Glomerular endothelial cell (primary cell): ENCODE results near the gene FOXI1. TPM values are rescaled to one million over a fixed set of nuclear protein-coding genes. Genes with fewer than 3 reads are reported as not detected.

Experiments used
- DNase-seq: peaks from one replicate; pipeline ENCODE4 v3.0.0-alpha.2; 2011; ENCODE audit warnings: low read depth, low spot score; ENCODE audit errors: extremely low read depth
- total RNA-seq: library from RNA; depleted of rRNA; stranded (reverse); fragments of >200 nt; gene quantifications from 2 replicates; pipeline ENCODE4 v1.2.3, GENCODE V29; 2015

The FOXI1 gene
- total RNA-seq, 1 donor from 2014 or later, result not detected

DNA sequence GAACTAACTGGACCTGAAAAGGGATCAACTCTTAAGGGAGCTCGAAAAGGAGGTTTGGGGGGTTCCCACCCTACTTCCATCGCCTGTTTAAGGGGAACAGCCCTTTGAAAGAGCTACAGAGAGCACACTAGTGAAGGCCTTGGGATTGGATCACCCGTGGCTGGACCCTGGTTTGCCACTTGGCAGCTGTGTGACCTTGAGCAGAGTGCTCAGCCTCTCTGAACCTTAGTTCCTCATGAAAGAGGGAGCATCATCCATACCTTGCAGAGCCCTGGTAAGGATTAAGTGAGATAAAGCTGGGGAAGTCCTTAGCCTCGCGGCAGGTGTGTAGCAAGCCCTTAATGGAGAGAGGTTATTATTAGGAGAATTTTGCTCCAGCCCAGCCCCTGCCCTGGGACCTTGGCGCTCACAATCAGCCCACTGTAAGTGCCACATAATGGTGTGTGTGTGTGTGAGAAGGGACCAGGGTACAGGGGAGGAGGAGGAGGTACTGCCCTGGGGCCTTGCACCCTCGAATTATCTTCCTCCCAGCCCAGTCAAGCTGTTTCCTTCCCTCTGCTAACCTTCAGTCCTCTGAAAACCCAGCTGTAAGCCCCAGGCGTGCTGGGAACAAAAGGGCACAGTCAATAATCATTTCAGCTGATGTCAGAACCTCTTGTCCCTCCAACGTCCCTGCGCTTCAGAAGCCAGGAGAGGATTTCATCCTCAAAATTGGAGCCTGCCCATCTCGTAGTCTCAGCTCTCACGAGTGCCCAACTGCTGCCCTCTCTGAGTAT lies 42.9 kb downstream of the FOXI1 start:
- DNase-seq, result no peak

DNA sequence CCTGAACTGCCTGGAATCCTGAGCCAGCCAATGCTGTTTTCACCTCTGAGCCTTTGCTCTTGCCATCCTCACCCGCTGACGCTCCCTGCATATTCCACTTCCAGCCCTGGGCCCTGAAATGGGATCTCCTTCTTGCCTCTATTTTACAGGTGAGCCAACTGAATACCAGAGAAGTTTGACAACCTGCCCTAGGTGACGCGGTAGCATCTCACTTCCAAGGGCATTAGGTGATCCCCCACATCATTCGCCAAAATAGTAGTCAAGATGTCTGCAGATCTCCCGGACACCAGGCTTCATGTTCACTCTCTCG lies 43.5 kb downstream of the FOXI1 start:
- no peak for DNase-seq

DNA sequence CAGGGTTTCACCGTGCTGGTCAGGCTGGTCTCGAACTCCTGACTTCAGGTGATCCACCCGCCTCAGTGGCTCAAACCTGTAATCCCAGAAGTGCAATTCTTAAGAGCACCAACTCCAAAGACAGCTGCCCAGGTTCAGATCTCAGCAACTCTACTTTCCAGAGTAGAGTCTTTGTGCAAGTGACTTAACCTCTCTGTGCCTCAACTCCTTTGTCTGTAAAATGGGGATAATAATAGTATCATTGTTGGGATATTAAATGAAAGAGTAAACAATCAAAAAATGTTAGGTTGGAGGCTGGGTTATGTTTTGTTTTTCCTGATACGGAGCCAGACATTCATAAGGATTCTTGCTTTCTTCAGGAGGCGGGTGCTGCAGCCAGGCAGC lies 45.0 kb downstream of the FOXI1 start:
- DNase-seq, result no peak

DNA sequence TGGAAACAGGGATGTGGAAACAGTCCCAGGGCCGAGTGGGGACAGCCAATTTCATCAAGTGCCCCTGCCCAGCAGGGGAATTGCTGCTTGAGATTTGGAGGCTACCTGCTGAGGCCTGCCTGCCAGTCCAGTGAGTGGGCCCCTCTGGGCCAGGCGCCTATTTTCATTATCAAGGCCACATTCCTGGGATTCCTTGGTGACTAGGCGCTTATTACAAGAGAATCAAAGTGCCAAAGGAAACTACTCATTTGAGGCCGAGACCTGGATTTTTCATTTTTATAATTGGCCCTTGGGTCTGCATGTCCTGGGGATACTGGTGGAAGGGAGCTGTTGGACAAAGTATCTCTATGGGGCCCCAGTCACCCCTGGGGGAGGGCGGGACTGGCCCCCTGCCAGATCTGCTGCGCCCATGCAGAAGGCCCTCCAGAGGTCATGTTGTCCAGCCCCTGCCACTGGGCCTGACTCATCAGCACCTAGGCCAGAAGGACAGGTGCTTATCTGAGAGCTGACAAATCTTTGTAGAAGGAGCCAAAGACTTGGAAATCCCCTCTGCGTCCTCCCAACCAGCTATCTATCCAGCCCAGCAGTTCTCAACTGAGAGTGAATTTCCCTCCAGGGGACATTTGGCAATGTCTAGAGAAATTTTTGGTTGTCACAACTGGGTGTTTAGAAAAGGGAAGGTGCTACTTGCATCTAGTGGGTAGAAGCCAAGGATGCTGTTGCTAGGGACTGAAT lies 45.6 kb downstream of the FOXI1 start:
- peak; percentile 63 for DNase-seq

- no peak for DNase-seq
These were observed 47.1 kb downstream of the FOXI1 start for GRCh38 chr5:170152767-170153166.

DNA sequence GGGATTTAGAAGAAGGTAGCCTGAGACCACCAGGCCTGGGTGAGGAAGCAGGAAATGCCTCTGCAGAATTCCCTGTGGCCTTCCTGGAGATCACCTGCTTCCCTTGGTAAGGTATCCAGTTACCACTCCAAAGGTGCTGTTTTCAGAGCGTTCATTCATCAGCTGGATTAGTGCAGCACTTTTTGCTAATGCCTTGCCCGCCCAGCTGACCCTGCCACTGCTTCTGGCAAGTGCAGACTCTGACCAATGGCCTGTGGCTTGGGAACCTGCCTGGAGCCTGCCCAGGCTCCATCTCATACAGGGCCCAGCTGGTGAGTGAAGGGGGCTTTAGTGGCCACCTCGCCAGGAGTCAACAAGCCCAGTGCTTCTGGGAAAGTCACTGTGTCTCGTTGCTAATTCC lies 48.6 kb downstream of the FOXI1 start:
- DNase-seq, result no peak

- no peak for DNase-seq
These were observed 49.0 kb downstream of the FOXI1 start for GRCh38 chr5:170154744-170155143.

DNA sequence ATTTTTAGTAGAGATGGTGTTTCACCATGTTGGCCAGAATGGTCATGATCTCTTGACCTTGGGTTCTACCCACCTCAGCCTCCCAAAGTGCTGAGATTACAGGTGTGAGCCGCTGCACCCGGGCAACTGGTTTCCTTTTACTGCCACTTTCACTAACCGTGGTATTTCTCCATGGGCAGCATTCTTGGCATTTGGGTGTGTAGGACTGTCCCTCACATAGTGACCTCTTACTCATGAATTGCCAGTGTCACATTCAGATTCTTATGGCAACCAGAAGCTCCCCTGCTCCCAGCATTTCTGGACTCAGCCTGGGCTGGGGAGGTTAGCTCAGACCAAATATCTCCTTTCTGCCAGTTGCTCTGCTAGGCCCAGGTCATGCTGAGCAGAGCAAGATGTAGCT lies 50.1 kb downstream of the FOXI1 start:
- no peak for DNase-seq

DNA sequence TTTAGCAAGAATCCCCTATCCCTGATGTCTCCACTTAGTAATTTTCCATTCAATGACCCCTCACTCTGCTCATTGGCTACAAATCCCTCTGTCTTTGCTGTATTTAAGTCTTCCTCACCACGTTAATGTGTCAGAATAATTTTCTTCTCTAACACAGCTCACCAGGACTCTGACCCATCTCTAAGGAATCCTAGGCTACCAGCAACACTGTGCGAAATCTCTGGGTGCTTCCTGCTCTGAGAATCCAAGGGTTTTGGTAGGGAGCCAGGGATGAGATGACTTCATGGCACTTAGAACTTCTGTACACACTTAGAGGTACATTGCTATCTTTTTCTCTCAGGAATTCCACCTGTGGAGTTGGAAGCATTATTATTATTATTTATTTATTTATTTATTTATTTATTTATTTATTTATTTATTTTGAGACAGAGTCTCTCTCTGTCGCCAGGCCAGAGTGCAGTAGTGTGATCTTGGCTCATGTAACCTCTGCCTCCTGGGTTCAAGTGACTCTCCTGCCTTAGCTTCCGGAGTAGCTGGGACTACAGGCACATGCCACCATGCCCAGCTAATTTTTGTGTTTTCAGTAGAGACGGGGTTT lies 53.5 kb downstream of the FOXI1 start:
- no peak for DNase-seq

Other genes with a start within 250 kb of the FOXI1 start
- gene INSYN2B, start 125.4 kb upstream of the FOXI1 start, total RNA-seq, result 3.0 and 8.0 TPM in 2 replicates
- not detected in 2 replicates for gene C5orf58, start 127.1 kb downstream of the FOXI1 start, total RNA-seq
- gene LCP2, start 191.9 kb downstream of the FOXI1 start, total RNA-seq, result 4.6 and 5.7 TPM in 2 replicates